ENCODE measurements around the gene RPL3. TPM values are rescaled to one million over a fixed set of nuclear protein-coding genes. Genes with fewer than 3 reads are reported as not detected.

Gene RPL3
- total RNA-seq, 1 experiment from 2014 or later = 1,117 TPM

- no peaks in the 10 kb centered on the region for H3K36me3 ChIP-seq (ENCODE audit: insufficient read depth, low read length, poor library complexity, severe bottlenecking)
- peaks cover 16% of the 10 kb centered on the region for H3K4me1 ChIP-seq (ENCODE audit: insufficient read depth, low read length, poor library complexity, severe bottlenecking)
- ChIA-PET CTCF (interaction anchor here (1.0 kb wide), 1 partner anchor 16 kb away, joined by 3 read pairs; no protein-coding TSS in a partner anchor), POLR2A (ENCODE audit: low non-redundant PET) (no interaction called here)
- BruUV-seq (replicated peaks) = no TSS peak
- no peak for DNase-seq (ENCODE audit: low spot score)
- no peak overlapping the region for H3K4me3 ChIP-seq (ENCODE audit: low read depth, low read length, poor library complexity, severe bottlenecking)
- H3K27me3 ChIP-seq (replicated peaks; ENCODE audit: insufficient read depth, low read depth, low read length, poor library complexity) = no peaks in the 10 kb centered on the region
- no peak overlapping the region for H3K27ac ChIP-seq (ENCODE audit: low read depth, low read length, poor library complexity, severe bottlenecking)
- intact Hi-C loops (cut with micrococcal nuclease; ENCODE audit: unreplicated experiment) = no loop called here
- H3K9me3 ChIP-seq (ENCODE audit: low read depth, low read length, poor library complexity, severe bottlenecking) = no peaks in the 10 kb centered on the region
- no peak for TF ChIP-seq CTCF (conservative IDR thresholded peaks at IDR 0.05; ENCODE audit: low read depth, low read length)
- TF ChIP-seq EZH2 (IDR thresholded peaks at IDR 0.05; ENCODE audit: borderline replicate concordance, low read depth, low read length, poor library complexity, severe bottlenecking) = no peak
These were observed 24.6 kb downstream of the RPL3 start for GRCh38 chr22:39294571-39295468.

GRCh38 chr22:39293766-39294368, 25.6 kb downstream of the RPL3 start:
- H3K27ac ChIP-seq (ENCODE audit: low read depth, low read length, poor library complexity, severe bottlenecking) = peak overlapping the region; percentile 13
- no peak for DNase-seq (ENCODE audit: low spot score)
- POLR2A ChIA-PET (ENCODE audit: low non-redundant PET) = no interaction called here
- no peaks in the 10 kb centered on the region for H3K36me3 ChIP-seq (ENCODE audit: insufficient read depth, low read length, poor library complexity, severe bottlenecking)
- no peaks in the 10 kb centered on the region for H3K27me3 ChIP-seq (replicated peaks; ENCODE audit: insufficient read depth, low read depth, low read length, poor library complexity)
- H3K4me3 ChIP-seq (ENCODE audit: low read depth, low read length, poor library complexity, severe bottlenecking) = no peak overlapping the region
- BruUV-seq (replicated peaks) = no TSS peak
- H3K9me3 ChIP-seq (ENCODE audit: low read depth, low read length, poor library complexity, severe bottlenecking) = no peaks in the 10 kb centered on the region
- TF ChIP-seq EZH2 (IDR thresholded peaks at IDR 0.05; ENCODE audit: borderline replicate concordance, low read depth, low read length, poor library complexity, severe bottlenecking) (no peak), CTCF (conservative IDR thresholded peaks at IDR 0.05; ENCODE audit: low read depth, low read length) (no peak)
- CTCF ChIA-PET = interaction anchor here (1.0 kb wide), 1 partner anchor 17 kb away, joined by 3 read pairs; no protein-coding TSS in a partner anchor
- peaks cover 16% of the 10 kb centered on the region for H3K4me1 ChIP-seq (ENCODE audit: insufficient read depth, low read length, poor library complexity, severe bottlenecking)
- intact Hi-C loops (cut with micrococcal nuclease; ENCODE audit: unreplicated experiment) = no loop called here

- peaks cover 16% of the 10 kb centered on the region for H3K4me1 ChIP-seq (ENCODE audit: insufficient read depth, low read length, poor library complexity, severe bottlenecking)
- peak; percentile 96 for DNase-seq (ENCODE audit: low spot score)
- CTCF ChIA-PET = interaction anchor here (0.7 kb wide), 1 partner anchor 14 kb away, joined by 3 read pairs; no protein-coding TSS in a partner anchor
- H3K9me3 ChIP-seq (ENCODE audit: low read depth, low read length, poor library complexity, severe bottlenecking) = no peaks in the 10 kb centered on the region
- H3K27ac ChIP-seq (ENCODE audit: low read depth, low read length, poor library complexity, severe bottlenecking) = peak overlapping the region; percentile 69
- TF ChIP-seq EZH2 (IDR thresholded peaks at IDR 0.05; ENCODE audit: borderline replicate concordance, low read depth, low read length, poor library complexity, severe bottlenecking) (no peak), CTCF (conservative IDR thresholded peaks at IDR 0.05; ENCODE audit: low read depth, low read length) (no peak)
- intact Hi-C loops (cut with micrococcal nuclease; ENCODE audit: unreplicated experiment) = no loop called here
- no peak overlapping the region for H3K4me3 ChIP-seq (ENCODE audit: low read depth, low read length, poor library complexity, severe bottlenecking)
- POLR2A ChIA-PET (ENCODE audit: low non-redundant PET) = interaction anchor here (1.2 kb wide), 1 partner anchor 27 kb away, joined by 4 read pairs; the partner anchor contains the start of gene RPL3
- H3K27me3 ChIP-seq (replicated peaks; ENCODE audit: insufficient read depth, low read depth, low read length, poor library complexity) = no peaks in the 10 kb centered on the region
- BruUV-seq (replicated peaks) = no TSS peak
- no peaks in the 10 kb centered on the region for H3K36me3 ChIP-seq (ENCODE audit: insufficient read depth, low read length, poor library complexity, severe bottlenecking)
These were observed 26.8 kb downstream of the RPL3 start for GRCh38 chr22:39292561-39293074.

Data from A673 (cell line).